A549 (cell line): ENCODE measurements around the gene GFOD2. TPM values are rescaled to one million over a fixed set of nuclear protein-coding genes. Genes with fewer than 3 reads are reported as not detected.

Experiments used
- ATAC-seq, 2 experiments: fragments of 200-7000 bp in 1 of 2; fragments of >200 bp in 1 of 2; cut with Nextera tagmentation in 1 of 2; cut with Tn5 transposase in 1 of 2; 3 replicates each; pipeline versions ENCODE4 v1.8.0 to v1.9.1; 2018 to 2020; ENCODE audit warnings: mild to moderate bottlenecking in 1 of 2, moderate library complexity in 1 of 2
- CTCF ChIA-PET: fragments of 300-600 bp; sonication (Branson Sonifier 250); formaldehyde crosslinking; extraction: SDS; loops from one replicate; lab custom pipeline; 2021; ENCODE audit warnings: antibody characterized with exemption, inconsistent platforms; lab: Yijun Ruan, JAX
- POLR2A ChIA-PET: fragments of 350-600 bp; formaldehyde crosslinking; extraction: SDS; loops from one replicate; lab custom pipeline; 2021; ENCODE audit warnings: antibody characterized with exemption, inconsistent platforms; lab: Yijun Ruan, JAX
- DNase-seq, 2 experiments: peaks; one replicate each; pipeline versions ENCODE4 v3.0.0 to v3.0.0-alpha.2; 2011 to 2016; ENCODE audit warnings: low read depth in 1 of 2, low spot score in 1 of 2
- FAIRE-seq: peaks from 2 replicates; lab custom pipeline; 2011; peaks lifted over from hg19 to GRCh38; lab: Jason Lieb, UNC
- H3K27ac ChIP-seq, 2 experiments: fragments of >200 bp; sonication (Bioruptor Twin); formaldehyde crosslinking; 3 replicates each; pipeline ENCODE4 v1.5.1; 2016 to 2017
- H3K4me1 ChIP-seq: fragments of >200 bp; sonication (Bioruptor Twin); formaldehyde crosslinking; 3 replicates; pipeline ENCODE4 v1.6.1; 2016
- H3K4me2 ChIP-seq: fragments of >200 bp; sonication (Bioruptor Twin); formaldehyde crosslinking; 3 replicates; pipeline ENCODE4 v1.6.1; 2016
- H3K4me3 ChIP-seq: fragments of >200 bp; sonication (Bioruptor Twin); formaldehyde crosslinking; 3 replicates; pipeline ENCODE4 v1.5.1; 2016
- H3K9me3 ChIP-seq: fragments of >200 bp; sonication (Bioruptor Twin); formaldehyde crosslinking; 3 replicates; pipeline ENCODE4 v1.6.1; 2016
- ATOH8 ChIP-seq: fragments of 250-450 bp; sonication (Bioruptor Pico); IDR thresholded peaks from 2 replicates; pipeline ENCODE4 v1.5.0; 2020; ENCODE audit warnings: low read depth, mild to moderate bottlenecking, moderate library complexity
- BHLHE40 ChIP-seq: IDR thresholded peaks from 2 replicates; pipeline ENCODE4 v1.6.1; 2012; ENCODE audit warnings: low read depth, low read length, inconsistent platforms
- CBX2 ChIP-seq: fragments of 200-600 bp; sonication (generic); IDR thresholded peaks from 2 replicates; pipeline ENCODE4 v1.6.1; 2016; ENCODE audit warnings: low read depth, mild to moderate bottlenecking, borderline replicate concordance
- CBX8 ChIP-seq: fragments of 200-600 bp; sonication (generic); IDR thresholded peaks from 2 replicates; pipeline ENCODE4 v1.6.1; 2016
- CHD2 ChIP-seq: fragments of 150-350 bp; IDR thresholded peaks from 2 replicates; pipeline ENCODE4 v1.6.1; 2014; ENCODE audit warnings: low read length; ENCODE audit not compliant: partially characterized antibody
- FOSL2 ChIP-seq, 2 experiments: fragments of 450-650 bp in 1 of 2; fragments of >200 bp in 1 of 2; sonication (Bioruptor Twin) in 1 of 2; formaldehyde crosslinking; IDR thresholded peaks; 2 replicates each; pipeline versions ENCODE4 v1.5.0 to v1.6.1; 2016 to 2020; ENCODE audit warnings: mild to moderate bottlenecking in 1 of 2, moderate library complexity in 1 of 2
- HEYL ChIP-seq: fragments of 250-450 bp; sonication (Bioruptor Pico); IDR thresholded peaks from 2 replicates; pipeline ENCODE4 v1.8.0; 2021; ENCODE audit warnings: mild to moderate bottlenecking, moderate library complexity
- JUN ChIP-seq, 2 experiments: fragments of >200 bp; sonication (Bioruptor Twin); formaldehyde crosslinking; IDR thresholded peaks; 2 replicates in 1 of 2; 3 replicates in 1 of 2; pipeline ENCODE4 v1.6.1; 2016 to 2017
- KDM5A ChIP-seq: fragments of 200-600 bp; sonication (generic); IDR thresholded peaks from 2 replicates; pipeline ENCODE4 v1.6.1; 2016; ENCODE audit warnings: antibody characterized with exemption, mild to moderate bottlenecking
- MAX ChIP-seq: IDR thresholded peaks from 2 replicates; pipeline ENCODE4 v1.6.1; 2012
- MYC ChIP-seq: IDR thresholded peaks from 2 replicates; pipeline ENCODE4 v1.6.1; 2012; ENCODE audit warnings: mild to moderate bottlenecking, inconsistent platforms, low read length, improper control_type of control experiment, borderline replicate concordance
- NR3C1 ChIP-seq: fragments of >200 bp; sonication (Bioruptor Twin); formaldehyde crosslinking; IDR thresholded peaks from 3 replicates; pipeline ENCODE4 v1.6.1; 2017
- PBX3 ChIP-seq: IDR thresholded peaks from 2 replicates; pipeline ENCODE4 v1.6.1; 2012
- POLR2A ChIP-seq: IDR thresholded peaks from 2 replicates; pipeline ENCODE4 v1.6.1; 2012; ENCODE audit warnings: mild to moderate bottlenecking, low read length
- POLR2AphosphoS2 ChIP-seq: conservative IDR thresholded peaks from 2 replicates; pipeline ENCODE4 v1.6.1; 2012; ENCODE audit warnings: low read length, improper control_type of control experiment, inconsistent platforms
- REST ChIP-seq: fragments of 200-600 bp; sonication (generic); IDR thresholded peaks from 2 replicates; pipeline ENCODE4 v1.6.1; 2016; ENCODE audit warnings: antibody characterized with exemption, mild to moderate bottlenecking, moderate library complexity
- RFX5 ChIP-seq: fragments of 450-650 bp; IDR thresholded peaks from 2 replicates; pipeline ENCODE4 v1.7.1; 2014; ENCODE audit warnings: antibody characterized with exemption, mild to moderate bottlenecking, moderate library complexity
- SMC3 ChIP-seq: fragments of >200 bp; sonication (Bioruptor Twin); formaldehyde crosslinking; IDR thresholded peaks from 3 replicates; pipeline ENCODE4 v1.6.1; 2018; ENCODE audit warnings: inconsistent platforms
- SREBF2 ChIP-seq: fragments of 450-650 bp; IDR thresholded peaks from 2 replicates; pipeline ENCODE4 v1.6.1; 2014; ENCODE audit warnings: mild to moderate bottlenecking, moderate library complexity
- ZNF302 ChIP-seq: fragments of 250-450 bp; sonication (Bioruptor Pico); IDR thresholded peaks from 2 replicates; pipeline ENCODE4 v1.9.0; 2021; ENCODE audit warnings: inconsistent platforms, mild to moderate bottlenecking, moderate library complexity
- WGBS: methylation state at CpG from one replicate; pipeline ENCODE4 v1.1.6; 2017; ENCODE audit errors: missing lambda C conversion rate; 5-methylcytosine and 5-hydroxymethylcytosine counted together
- polyA plus RNA-seq, 4 experiments: library from polyadenylated mRNA; depleted of rRNA in 3 of 4; stranded (reverse); fragments of >200 nt; fragmentation: RNase III in 1 of 4; extraction: RNeasy Plus Mini Kit Qiagen cat#74134 plus additional on column Dnase treatment in 1 of 4; gene quantifications; 2 replicates in 3 of 4; 3 replicates in 1 of 4; pipeline ENCODE4 v1.2.3, GENCODE V29; 2011 to 2017
- TF ChIP-seq, protein P1 (sequence below): fragments of 150-350 bp; IDR thresholded peaks from 2 replicates; pipeline ENCODE4 v1.6.1; 2014; ENCODE audit warnings: low read depth, mild to moderate bottlenecking, low read length
- TF ChIP-seq, protein P2 (sequence below): fragments of 250-450 bp; sonication (Bioruptor Pico); IDR thresholded peaks from 2 replicates; pipeline ENCODE4 v1.5.0; 2021; ENCODE audit warnings: mild to moderate bottlenecking, moderate library complexity, borderline replicate concordance

The GFOD2 gene
- polyA plus RNA-seq, 2 of the 4 experiments (the other 2 are of a cell fraction): 10.3 to 16.4 TPM

DNA sequence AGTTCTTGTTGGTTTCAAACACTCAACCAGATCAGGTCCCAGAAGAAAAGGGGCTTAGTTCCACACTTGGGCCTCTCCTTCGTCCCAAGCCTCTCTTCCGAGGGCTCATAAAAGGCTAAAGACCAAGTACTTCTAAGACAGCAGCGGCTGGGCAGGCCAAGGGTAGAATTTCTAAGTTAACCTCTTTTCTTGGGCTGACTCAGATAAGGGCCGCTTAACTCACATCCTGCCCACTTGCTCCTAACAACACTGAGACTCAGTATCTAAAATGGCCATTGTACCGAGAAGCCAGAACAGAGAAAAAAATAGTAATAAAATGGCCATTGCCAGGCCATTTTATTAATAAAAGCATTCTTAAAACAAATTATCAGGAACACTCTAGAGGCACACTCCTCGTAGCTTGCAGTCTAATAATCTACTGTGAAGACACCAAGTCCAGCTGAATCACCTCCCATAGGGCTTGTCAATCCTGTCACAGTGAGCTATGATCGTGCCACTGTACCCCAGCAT is 45.1 kb upstream of the GFOD2 start:
- ATAC-seq (no peak), DNase-seq (no peak), FAIRE-seq (no peak)
- POLR2A ChIA-PET: no interaction called here
- Histone ChIP-seq H3K4me1 (peaks cover 5% of the 10 kb centered on the region; the same call in 2 of the 3 replicates), H3K9me3 (no peaks in the 10 kb centered on the region), H3K4me2 (no peak overlapping the region), H3K27ac (no peak overlapping the region), H3K4me3 (no peak overlapping the region)
- TF ChIP-seq MAX (no peak), MYC (no peak), NR3C1 (no peak), RFX5 (no peak), ATOH8 (CRISPR knock-in tag) (no peak), KDM5A (no peak), HEYL (CRISPR knock-in tag) (no peak), POLR2AphosphoS2 (no peak)
- TF ChIP-seq, protein P1, sequence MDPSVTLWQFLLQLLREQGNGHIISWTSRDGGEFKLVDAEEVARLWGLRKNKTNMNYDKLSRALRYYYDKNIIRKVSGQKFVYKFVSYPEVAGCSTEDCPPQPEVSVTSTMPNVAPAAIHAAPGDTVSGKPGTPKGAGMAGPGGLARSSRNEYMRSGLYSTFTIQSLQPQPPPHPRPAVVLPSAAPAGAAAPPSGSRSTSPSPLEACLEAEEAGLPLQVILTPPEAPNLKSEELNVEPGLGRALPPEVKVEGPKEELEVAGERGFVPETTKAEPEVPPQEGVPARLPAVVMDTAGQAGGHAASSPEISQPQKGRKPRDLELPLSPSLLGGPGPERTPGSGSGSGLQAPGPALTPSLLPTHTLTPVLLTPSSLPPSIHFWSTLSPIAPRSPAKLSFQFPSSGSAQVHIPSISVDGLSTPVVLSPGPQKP: no peak
- 93% methylated on average over 7 of the region's 7 CpGs for WGBS
- CTCF ChIA-PET: no interaction called here

DNA sequence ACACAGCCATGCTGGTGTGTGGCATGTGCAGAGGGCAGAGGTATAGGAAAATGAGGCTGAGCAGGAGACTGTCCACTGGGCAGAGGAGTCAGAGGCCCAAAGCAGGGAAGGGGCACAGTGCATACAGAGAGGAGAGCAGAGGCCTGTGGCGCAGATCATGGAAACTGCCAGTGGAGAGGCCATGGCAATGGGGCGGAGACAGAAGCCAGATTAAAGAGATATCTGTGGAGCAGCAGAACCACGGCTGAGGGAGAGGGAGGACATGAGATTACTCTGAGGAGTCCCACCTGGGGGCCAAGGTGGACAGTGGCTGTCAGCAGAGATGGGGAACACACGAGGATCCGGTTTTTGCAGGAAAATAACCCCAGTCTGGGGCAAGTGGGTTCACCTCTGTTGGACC is 44.0 kb upstream of the GFOD2 start:
- Histone ChIP-seq H3K27ac (no peak overlapping the region), H3K4me3 (no peak overlapping the region), H3K4me1 (peaks cover 2% of the 10 kb centered on the region; the same call in 2 of the 3 replicates), H3K4me2 (no peak overlapping the region), H3K9me3 (no peaks in the 10 kb centered on the region)
- FAIRE-seq (no peak), ATAC-seq (0 out of 6 replicates have a peak, but pooled peaks of 1 of the 2 experiments have one; percentile 11), DNase-seq (no peak)
- TF ChIP-seq SREBF2 (no peak), CHD2 (no peak), CBX2 (no peak), SMC3 (no peak), PBX3 (no peak), ZNF302 (CRISPR knock-in tag) (no peak), POLR2A (no peak), FOSL2 (IDR thresholded peaks at IDR 0.05) (no peak), FOSL2 (CRISPR knock-in tag; IDR thresholded peaks at IDR 0.05) (no peak), JUN (IDR thresholded peaks at IDR 0.05) (no peak), BHLHE40 (no peak), REST (no peak), CBX8 (no peak)
- TF ChIP-seq, protein P2, sequence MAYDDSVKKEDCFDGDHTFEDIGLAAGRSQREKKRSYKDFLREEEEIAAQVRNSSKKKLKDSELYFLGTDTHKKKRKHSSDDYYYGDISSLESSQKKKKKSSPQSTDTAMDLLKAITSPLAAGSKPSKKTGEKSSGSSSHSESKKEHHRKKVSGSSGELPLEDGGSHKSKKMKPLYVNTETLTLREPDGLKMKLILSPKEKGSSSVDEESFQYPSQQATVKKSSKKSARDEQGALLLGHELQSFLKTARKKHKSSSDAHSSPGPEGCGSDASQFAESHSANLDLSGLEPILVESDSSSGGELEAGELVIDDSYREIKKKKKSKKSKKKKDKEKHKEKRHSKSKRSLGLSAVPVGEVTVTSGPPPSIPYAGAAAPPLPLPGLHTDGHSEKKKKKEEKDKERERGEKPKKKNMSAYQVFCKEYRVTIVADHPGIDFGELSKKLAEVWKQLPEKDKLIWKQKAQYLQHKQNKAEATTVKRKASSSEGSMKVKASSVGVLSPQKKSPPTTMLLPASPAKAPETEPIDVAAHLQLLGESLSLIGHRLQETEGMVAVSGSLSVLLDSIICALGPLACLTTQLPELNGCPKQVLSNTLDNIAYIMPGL: no peak
- CTCF ChIA-PET: interaction anchor here (1.4 kb wide), 1 partner anchor 215 kb away, joined by 3 read pairs; no protein-coding TSS in a partner anchor
- POLR2A ChIA-PET: no interaction called here
- WGBS: 93% methylated on average over 5 of the region's 5 CpGs
